RWPE1 (cell line): ENCODE data around the gene APBB2.

ENCODE experiments used
- CTCF ChIA-PET: fragments of 350-600 bp; sonication (Branson Sonifier 250); formaldehyde crosslinking; extraction: SDS; loops from one replicate; lab custom pipeline; 2021; lab: Yijun Ruan, JAX
- POLR2A ChIA-PET: fragments of 400-600 bp; formaldehyde crosslinking; extraction: SDS; loops from one replicate; lab custom pipeline; 2020; ENCODE audit warnings: antibody characterized with exemption; ENCODE audit not compliant: low non-redundant PET; lab: Yijun Ruan, JAX
- DNase-seq: peaks from one replicate; pipeline ENCODE4 v3.0.0; 2012; ENCODE audit warnings: low spot score
- H3K27ac ChIP-seq: fragments of 450-650 bp; 2 replicates; pipeline ENCODE4 v1.5.1; 2017
- TF ChIP-seq, protein P1 (sequence below): fragments of 450-650 bp; conservative IDR thresholded peaks from 2 replicates; pipeline ENCODE4 v1.5.1; 2017; ENCODE audit warnings: low read depth, mild to moderate bottlenecking

APBB2 gene

DNA sequence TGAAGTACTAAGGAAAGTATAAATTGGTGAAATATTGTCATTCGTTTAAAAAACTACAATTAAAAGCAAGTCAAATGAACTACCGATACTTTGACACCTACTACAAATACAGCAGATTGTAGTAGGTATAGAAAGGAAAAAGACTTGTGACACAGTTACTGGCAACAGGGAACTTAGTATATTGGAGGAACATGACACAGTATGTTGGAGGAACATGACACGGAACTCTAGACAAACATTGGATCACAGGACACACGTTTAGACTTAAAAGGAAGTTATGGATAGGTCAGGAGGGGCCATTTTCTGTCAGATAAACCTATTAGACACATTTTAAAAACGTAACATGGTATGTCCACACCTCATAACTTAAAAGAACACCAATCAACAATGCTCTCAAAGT, 132.5 kb downstream of the APBB2 start:
- TF ChIP-seq, protein P1, sequence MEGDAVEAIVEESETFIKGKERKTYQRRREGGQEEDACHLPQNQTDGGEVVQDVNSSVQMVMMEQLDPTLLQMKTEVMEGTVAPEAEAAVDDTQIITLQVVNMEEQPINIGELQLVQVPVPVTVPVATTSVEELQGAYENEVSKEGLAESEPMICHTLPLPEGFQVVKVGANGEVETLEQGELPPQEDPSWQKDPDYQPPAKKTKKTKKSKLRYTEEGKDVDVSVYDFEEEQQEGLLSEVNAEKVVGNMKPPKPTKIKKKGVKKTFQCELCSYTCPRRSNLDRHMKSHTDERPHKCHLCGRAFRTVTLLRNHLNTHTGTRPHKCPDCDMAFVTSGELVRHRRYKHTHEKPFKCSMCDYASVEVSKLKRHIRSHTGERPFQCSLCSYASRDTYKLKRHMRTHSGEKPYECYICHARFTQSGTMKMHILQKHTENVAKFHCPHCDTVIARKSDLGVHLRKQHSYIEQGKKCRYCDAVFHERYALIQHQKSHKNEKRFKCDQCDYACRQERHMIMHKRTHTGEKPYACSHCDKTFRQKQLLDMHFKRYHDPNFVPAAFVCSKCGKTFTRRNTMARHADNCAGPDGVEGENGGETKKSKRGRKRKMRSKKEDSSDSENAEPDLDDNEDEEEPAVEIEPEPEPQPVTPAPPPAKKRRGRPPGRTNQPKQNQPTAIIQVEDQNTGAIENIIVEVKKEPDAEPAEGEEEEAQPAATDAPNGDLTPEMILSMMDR = no peak
- ChIA-PET CTCF (interaction anchor here (0.6 kb wide), 1 partner anchor 78 kb away, joined by 3 read pairs; no protein-coding TSS in a partner anchor), POLR2A (no interaction called here)
- DNase-seq = no peak
- H3K27ac ChIP-seq = no peak overlapping the region

DNA sequence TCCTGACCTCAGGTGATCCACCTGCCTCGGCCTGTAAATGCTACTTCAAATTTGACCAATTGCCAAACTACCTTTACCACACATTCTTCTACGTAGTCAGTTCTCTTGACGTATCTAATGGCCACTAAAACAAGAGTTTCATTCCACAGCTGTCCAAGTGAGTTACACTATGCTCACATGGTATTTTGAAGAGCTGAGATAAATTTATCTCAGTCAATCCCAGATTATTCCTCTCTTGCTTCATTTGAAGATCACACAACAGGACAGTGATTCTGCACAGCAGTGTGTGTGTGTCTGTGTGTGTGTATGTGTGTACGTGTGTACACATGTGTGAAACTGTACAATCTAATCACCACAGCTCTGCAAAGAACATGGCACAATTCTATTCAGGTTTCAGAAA, 133.4 kb downstream of the APBB2 start:
- no peak for DNase-seq
- TF ChIP-seq, protein P1 = no peak
- no peak overlapping the region for H3K27ac ChIP-seq
- ChIA-PET POLR2A (no interaction called here), CTCF (no interaction called here)

DNA sequence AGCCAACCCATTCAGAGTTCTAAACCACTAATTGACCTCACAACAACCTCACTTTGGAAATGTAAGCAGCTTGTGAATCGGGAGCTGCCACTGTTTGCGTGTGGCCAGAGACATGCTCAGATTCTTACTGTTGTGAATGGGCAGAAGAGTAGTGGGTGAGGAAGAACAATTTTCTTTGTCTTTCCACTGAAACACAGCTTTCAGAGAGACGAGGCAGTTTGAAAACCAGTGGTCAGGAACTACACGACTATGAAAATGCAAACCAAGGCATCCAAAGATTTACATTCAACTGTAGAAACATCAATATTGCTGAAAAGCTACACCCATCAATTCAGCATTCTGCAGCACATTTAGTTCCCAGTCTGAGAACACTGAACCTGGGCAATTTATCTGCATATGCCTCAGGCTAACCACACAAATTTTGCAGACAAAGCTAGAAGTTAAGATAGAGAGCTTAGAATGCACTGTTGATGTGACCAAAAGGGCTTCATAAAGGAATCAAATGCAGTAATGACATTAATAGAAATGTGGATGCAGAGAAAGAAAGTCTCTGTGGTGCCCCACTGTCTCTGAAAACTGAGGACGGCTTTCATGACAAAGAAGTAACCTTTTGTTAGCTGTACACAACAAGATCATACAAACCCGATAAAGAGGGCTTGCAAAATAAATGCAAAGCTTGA, 134.3 kb downstream of the APBB2 start:
- CTCF ChIA-PET = no interaction called here
- H3K27ac ChIP-seq = no peak overlapping the region

DNA sequence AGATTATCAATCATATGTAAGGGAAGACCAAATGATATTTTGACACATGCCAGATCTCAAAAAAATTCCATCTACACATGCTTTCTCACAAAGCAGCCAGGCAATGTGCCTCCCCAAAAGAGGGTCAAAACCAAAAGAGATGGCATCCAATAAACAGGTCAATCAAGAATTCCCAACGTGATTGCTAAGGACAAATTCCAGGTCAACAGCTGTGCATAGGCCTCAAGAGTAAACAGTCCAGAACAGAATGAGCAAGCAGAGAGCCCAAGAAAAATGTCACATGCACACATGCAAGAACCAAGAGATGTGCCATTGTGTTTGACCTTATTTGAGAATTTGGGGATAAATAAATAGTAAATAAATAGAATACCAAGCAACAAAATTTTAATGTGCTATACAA, 136.7 kb downstream of the APBB2 start:
- DNase-seq = no peak
- TF ChIP-seq, protein P1 = no peak
- POLR2A ChIA-PET = no interaction called here
- no peak overlapping the region for H3K27ac ChIP-seq
- CTCF ChIA-PET = interaction anchor here (0.7 kb wide), 1 partner anchor 21 kb away, joined by 3 read pairs; no protein-coding TSS in a partner anchor

More for the DNA sequence above, 134.3 kb downstream of the APBB2 start:
- TF ChIP-seq, protein P1 = no peak
- POLR2A ChIA-PET = no interaction called here
- no peak for DNase-seq

DNA sequence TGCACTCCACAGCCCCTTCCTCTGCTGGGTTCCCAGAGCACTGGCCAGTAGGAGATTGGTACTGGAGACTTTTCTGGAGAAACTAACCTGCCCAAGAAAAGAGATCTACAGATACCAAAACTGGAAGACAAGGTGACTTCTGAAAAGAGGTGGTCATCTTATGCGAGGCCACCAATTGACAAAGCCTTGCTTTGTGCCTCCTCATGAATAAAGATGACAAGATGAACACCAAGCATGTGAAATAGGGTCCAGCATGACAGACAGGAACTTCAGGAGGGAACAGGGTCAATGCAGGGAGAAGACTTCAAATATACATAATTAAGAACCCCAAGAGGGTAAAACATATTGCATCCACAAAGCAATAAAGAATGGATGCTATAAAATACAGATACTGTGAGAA, 137.9 kb downstream of the APBB2 start:
- H3K27ac ChIP-seq = no peak overlapping the region
- DNase-seq = no peak
- ChIA-PET CTCF (interaction anchor here (0.6 to 0.7 kb wide), 2 partner anchors 619 to 732 kb away, joined by 3 to 4 read pairs; no protein-coding TSS in a partner anchor), POLR2A (no interaction called here)
- TF ChIP-seq, protein P1 = no peak

DNA sequence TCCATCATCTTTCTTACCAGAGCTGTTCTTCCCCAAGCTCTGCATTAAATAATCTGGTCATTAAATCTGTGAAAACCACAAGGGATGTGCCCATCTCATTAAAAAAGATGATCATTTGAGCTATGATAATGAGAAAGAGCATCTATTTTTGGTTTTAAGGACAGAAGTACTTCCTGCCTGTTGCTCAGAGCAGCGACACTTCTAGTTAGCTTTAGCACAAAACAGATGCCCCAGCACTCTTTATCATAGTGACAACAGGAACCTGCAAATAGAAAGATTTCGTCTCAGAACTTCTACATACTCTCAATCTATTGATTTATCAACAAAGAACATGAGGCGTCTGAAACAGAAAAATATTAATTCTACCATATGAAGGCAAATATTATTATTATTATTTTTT, 140.1 kb downstream of the APBB2 start:
- DNase-seq = no peak
- POLR2A ChIA-PET = no interaction called here
- CTCF ChIA-PET = interaction anchor here (0.7 kb wide), 1 partner anchor 9 kb away, joined by 3 read pairs; no protein-coding TSS in a partner anchor
- TF ChIP-seq, protein P1 = no peak
- H3K27ac ChIP-seq = no peak overlapping the region
